NB4 (cell line): ENCODE measurements around the gene C12orf76.
A peak's percentile ranks its signal among the peaks of the same experiment; 100 is the strongest.
"Not testable (repeated sequence)": the region's sequence is repeated elsewhere in the genome, so short reads cannot be mapped to it uniquely, and the experiment has no call there.

ENCODE experiments used
- DNase-seq: peaks from one replicate; pipeline ENCODE4 v3.0.0; 2010; ENCODE audit warnings: low read depth
- H3K4me3 ChIP-seq: one replicate; pipeline ENCODE4 v1.5.1; 2011; ENCODE audit warnings: mild to moderate bottlenecking, low read depth, low read length, moderate library complexity
- CTCF ChIP-seq: IDR thresholded peaks from one replicate; pipeline ENCODE4 v1.5.1; 2012; ENCODE audit warnings: low read depth, low read length
- MYC ChIP-seq: IDR thresholded peaks from 2 replicates; pipeline ENCODE4 v1.6.1; 2011; ENCODE audit warnings: low read depth, low read length
- POLR2A ChIP-seq: IDR thresholded peaks from 2 replicates; pipeline ENCODE4 v1.6.1; 2011; ENCODE audit warnings: mild to moderate bottlenecking; ENCODE audit not compliant: insufficient read length; ENCODE audit errors: extremely low read depth
- TF ChIP-seq, protein P1 (sequence below): IDR thresholded peaks from 2 replicates; pipeline ENCODE4 v1.6.1; 2011; ENCODE audit warnings: low read depth, low read length

C12orf76 gene

DNA sequence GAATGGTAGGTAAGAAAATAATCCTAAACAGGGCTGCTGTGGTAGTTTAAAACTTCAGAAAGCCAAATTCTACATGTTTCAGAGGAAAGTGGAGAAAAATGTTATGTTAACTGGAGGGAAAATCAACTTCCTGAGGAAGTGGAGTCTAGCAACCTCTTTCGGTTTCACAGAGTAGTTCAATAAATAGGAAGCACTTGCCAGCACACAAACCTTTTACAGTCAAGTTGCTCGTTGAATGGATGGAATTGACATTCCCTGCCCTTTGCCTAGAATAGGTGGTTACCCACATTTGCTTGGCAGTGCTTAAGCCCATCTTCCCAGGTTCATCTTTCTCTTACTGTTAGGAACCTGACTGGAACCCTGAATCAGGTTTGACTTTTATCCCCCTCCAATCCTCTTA lies 33.2 kb downstream of the C12orf76 start:
- H3K4me3 ChIP-seq: no peak overlapping the region
- peak; percentile 42 for DNase-seq
- TF ChIP-seq CTCF: no peak
- TF ChIP-seq POLR2A: no peak
- TF ChIP-seq MYC: no peak
- TF ChIP-seq, protein P1, sequence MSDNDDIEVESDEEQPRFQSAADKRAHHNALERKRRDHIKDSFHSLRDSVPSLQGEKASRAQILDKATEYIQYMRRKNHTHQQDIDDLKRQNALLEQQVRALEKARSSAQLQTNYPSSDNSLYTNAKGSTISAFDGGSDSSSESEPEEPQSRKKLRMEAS: no peak

GRCh38 chr12:110012659-110013058 lies 35.7 kb downstream of the C12orf76 start:
- TF ChIP-seq, protein P1: no peak
- no peak for TF ChIP-seq POLR2A
- no peak for DNase-seq
- H3K4me3 ChIP-seq: no peak overlapping the region

GRCh38 chr12:110012137-110012536 lies 36.2 kb downstream of the C12orf76 start:
- no peak for DNase-seq
- no peak overlapping the region for H3K4me3 ChIP-seq
- no peak for TF ChIP-seq POLR2A
- TF ChIP-seq CTCF: no peak
- TF ChIP-seq, protein P1: no peak
- TF ChIP-seq MYC: no peak

- no peak for DNase-seq
- TF ChIP-seq CTCF (no peak), POLR2A (no peak), MYC (no peak)
- no peak overlapping the region for H3K4me3 ChIP-seq
These were observed 37.2 kb downstream of the C12orf76 start for GRCh38 chr12:110010853-110011723.

DNA sequence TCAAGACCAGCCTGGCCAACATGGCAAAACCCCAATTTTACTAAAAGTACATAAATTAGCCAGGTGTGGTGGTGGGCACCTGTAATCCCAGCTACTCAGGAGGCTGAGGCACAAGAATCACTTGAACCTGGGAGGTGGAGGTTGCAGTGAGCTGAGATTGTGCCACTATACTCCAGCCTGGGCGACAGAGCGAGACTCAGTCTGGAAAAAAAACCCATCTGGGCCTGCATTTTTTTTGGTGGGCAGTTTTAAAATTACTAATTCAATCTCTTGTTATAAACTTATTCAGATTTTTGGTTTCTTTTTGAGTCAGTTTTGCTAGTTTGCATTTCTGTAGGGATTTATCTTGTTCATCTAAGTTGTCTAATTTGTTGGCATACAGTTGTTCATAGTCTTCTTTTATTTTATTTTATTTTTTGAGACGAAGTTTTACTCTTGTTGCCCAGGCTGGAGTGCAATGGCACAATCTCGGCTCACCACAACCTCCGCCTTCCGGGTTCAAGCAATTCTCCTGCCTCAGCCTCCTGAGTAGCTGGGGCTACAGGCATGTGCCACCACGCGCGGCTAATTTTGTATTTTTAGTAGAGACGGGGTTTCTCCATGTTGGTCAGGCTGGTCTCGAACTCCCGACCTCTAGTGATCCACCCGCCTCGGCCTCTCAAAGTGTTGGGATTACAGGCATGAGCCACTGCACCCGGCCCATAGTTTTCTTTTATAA lies 39.5 kb downstream of the C12orf76 start:
- not testable (repeated sequence) for H3K4me3 ChIP-seq, DNase-seq

- H3K4me3 ChIP-seq: no peak overlapping the region
- peak; percentile 68 for DNase-seq
- no peak for TF ChIP-seq POLR2A
- no peak for TF ChIP-seq CTCF
- TF ChIP-seq, protein P1: no peak
- TF ChIP-seq MYC: no peak
These were observed 40.4 kb downstream of the C12orf76 start for GRCh38 chr12:110007881-110008280.

DNA sequence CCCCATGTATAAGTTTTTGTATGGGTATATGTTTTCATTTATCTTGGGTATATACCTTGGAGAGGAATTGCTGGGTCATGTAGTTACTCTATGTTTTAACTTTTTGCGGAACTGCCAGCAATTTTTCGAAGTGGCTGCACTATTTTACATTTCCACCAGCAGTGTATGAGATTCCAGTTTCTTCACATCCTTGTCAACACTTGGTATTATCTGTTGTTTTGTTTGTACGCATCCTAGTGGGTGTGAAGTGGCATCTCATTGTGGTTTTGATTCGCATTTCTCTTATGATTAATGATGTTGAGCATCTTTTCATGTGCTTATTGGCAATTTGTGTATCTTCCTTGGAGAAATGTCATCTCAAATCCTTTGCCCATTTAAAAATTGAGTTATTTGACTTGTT lies 42.2 kb downstream of the C12orf76 start:
- no peak overlapping the region for H3K4me3 ChIP-seq
- DNase-seq: no peak
- TF ChIP-seq CTCF (no peak), MYC (no peak)
- TF ChIP-seq, protein P1: no peak
